H9 (cell line): ENCODE results near the gene PRUNE2. TPM values are rescaled to one million over a fixed set of nuclear protein-coding genes. Genes with fewer than 3 reads are reported as not detected.

Experiments
- DNase-seq: peaks from one replicate; pipeline ENCODE4 v3.0.0-alpha.2; 2017
- H2AFZ ChIP-seq: one replicate; pipeline ENCODE4 v1.6.1; 2013; ENCODE audit warnings: mild to moderate bottlenecking, low read length, control low read depth, moderate library complexity
- H2AK5ac ChIP-seq: 2 replicates; pipeline ENCODE4 v1.6.1; 2013; ENCODE audit warnings: low read length, control low read depth, mixed read lengths; ENCODE audit not compliant: insufficient read length
- H2BK120ac ChIP-seq: one replicate; pipeline ENCODE4 v1.6.1; 2013; ENCODE audit warnings: low read depth, mild to moderate bottlenecking, low read length, control low read depth, inconsistent platforms; ENCODE audit not compliant: poor library complexity, severe bottlenecking
- H2BK12ac ChIP-seq: 2 replicates; pipeline ENCODE4 v1.6.1; 2013; ENCODE audit warnings: low read length, control low read depth, mixed read lengths, low read depth; ENCODE audit not compliant: insufficient read length
- H2BK15ac ChIP-seq: 2 replicates; pipeline ENCODE4 v1.6.1; 2013; ENCODE audit warnings: low read depth, low read length, control low read depth
- H2BK20ac ChIP-seq: one replicate; pipeline ENCODE4 v1.6.1; 2013; ENCODE audit warnings: low read depth, mild to moderate bottlenecking, low read length, control low read depth, inconsistent platforms; ENCODE audit not compliant: poor library complexity, severe bottlenecking
- H2BK5ac ChIP-seq: 2 replicates; pipeline ENCODE4 v1.6.1; 2013; ENCODE audit warnings: low read length, control low read depth, mixed read lengths; ENCODE audit not compliant: insufficient read length
- H3K14ac ChIP-seq: 2 replicates; pipeline ENCODE4 v1.6.1; 2013; ENCODE audit warnings: low read length, control low read depth; ENCODE audit not compliant: insufficient read depth
- H3K18ac ChIP-seq: 2 replicates; pipeline ENCODE4 v1.6.1; 2013; ENCODE audit warnings: low read depth, mild to moderate bottlenecking, mixed read lengths, low read length, control low read depth; ENCODE audit not compliant: insufficient read length
- H3K23ac ChIP-seq: 2 replicates; pipeline ENCODE4 v1.6.1; 2013; ENCODE audit warnings: low read length, control low read depth, mixed read lengths, low read depth; ENCODE audit not compliant: insufficient read length
- H3K23me2 ChIP-seq: 2 replicates; pipeline ENCODE4 v1.6.1; 2013; ENCODE audit warnings: low read depth, mild to moderate bottlenecking, mixed read lengths, low read length, control low read depth; ENCODE audit not compliant: insufficient read length, poor library complexity, severe bottlenecking
- H3K27ac ChIP-seq: 2 replicates; pipeline ENCODE4 v1.5.1; 2013; ENCODE audit warnings: low read length, control low read depth, mixed read lengths, low read depth; ENCODE audit not compliant: insufficient read length
- H3K27me3 ChIP-seq: 2 replicates; pipeline ENCODE4 v1.6.1; 2013; ENCODE audit warnings: low read length, control low read depth, inconsistent platforms; ENCODE audit not compliant: insufficient read depth
- H3K4ac ChIP-seq: 2 replicates; pipeline ENCODE4 v1.6.1; 2013; ENCODE audit warnings: low read depth, mild to moderate bottlenecking, control low read depth, inconsistent platforms, low read length, moderate library complexity
- H3K4me1 ChIP-seq: 2 replicates; pipeline ENCODE4 v1.6.1; 2013; ENCODE audit warnings: low read length, control low read depth, inconsistent platforms; ENCODE audit not compliant: insufficient read depth
- H3K4me2 ChIP-seq: 2 replicates; pipeline ENCODE4 v1.6.1; 2013; ENCODE audit warnings: low read length, control low read depth, mixed read lengths; ENCODE audit not compliant: insufficient read length, insufficient read depth
- H3K56ac ChIP-seq: 2 replicates; pipeline ENCODE4 v1.6.1; 2013; ENCODE audit warnings: low read depth, mild to moderate bottlenecking, mixed read lengths, low read length, control low read depth; ENCODE audit not compliant: insufficient read length
- H3K79me1 ChIP-seq: 2 replicates; pipeline ENCODE4 v1.6.1; 2013; ENCODE audit warnings: low read depth, mild to moderate bottlenecking, moderate library complexity, low read length, control low read depth, inconsistent platforms; ENCODE audit not compliant: insufficient read depth, poor library complexity, severe bottlenecking
- H3K79me2 ChIP-seq: 2 replicates; pipeline ENCODE4 v1.6.1; 2013; ENCODE audit warnings: low read length, control low read depth, inconsistent platforms; ENCODE audit not compliant: insufficient read depth
- H3K9ac ChIP-seq: 2 replicates; pipeline ENCODE4 v1.6.1; 2013; ENCODE audit warnings: low read length, control low read depth, mixed read lengths; ENCODE audit not compliant: insufficient read length; ENCODE audit errors: extremely low read depth
- H3K9me3 ChIP-seq: one replicate; pipeline ENCODE4 v1.6.1; 2013; ENCODE audit warnings: low read depth, low read length, inconsistent platforms; ENCODE audit not compliant: control insufficient read depth
- H3T11ph ChIP-seq: one replicate; pipeline ENCODE4 v1.6.1; 2013; ENCODE audit warnings: mild to moderate bottlenecking, low read length, control low read depth, inconsistent platforms
- H4K20me1 ChIP-seq: one replicate; pipeline ENCODE4 v1.6.1; 2013; ENCODE audit not compliant: control insufficient read depth, insufficient read length, insufficient read depth
- H4K5ac ChIP-seq: 2 replicates; pipeline ENCODE4 v1.6.1; 2013; ENCODE audit warnings: low read depth, mild to moderate bottlenecking, mixed read lengths, low read length, control low read depth; ENCODE audit not compliant: insufficient read length
- H4K8ac ChIP-seq: replicated peaks from 2 replicates; pipeline ENCODE4 v1.6.1; 2013; ENCODE audit warnings: low read length, control low read depth, mixed read lengths, low read depth; ENCODE audit not compliant: insufficient read length
- H4K91ac ChIP-seq: 2 replicates; pipeline ENCODE4 v1.6.1; 2013; ENCODE audit warnings: low read depth, mild to moderate bottlenecking, moderate library complexity, mixed read lengths, low read length, control low read depth; ENCODE audit not compliant: insufficient read length
- H3K27ac Mint-ChIP-seq, 3 experiments: 2 replicates in 2 of 3; 3 replicates in 1 of 3; pipeline ENCODE4 v1.8.0; 2020 to 2021; ENCODE audit warnings: mixed read lengths in 3 of 3, mild to moderate bottlenecking in 1 of 3, moderate library complexity in 1 of 3
- H3K27me3 Mint-ChIP-seq: 2 replicates; pipeline ENCODE4 v1.8.0; 2021; ENCODE audit warnings: low read depth, mild to moderate bottlenecking, moderate library complexity, mixed read lengths
- H3K36me3 Mint-ChIP-seq, 3 experiments: 2 replicates in 2 of 3; 3 replicates in 1 of 3; pipeline ENCODE4 v1.8.0; 2020 to 2021; ENCODE audit warnings: low read depth in 3 of 3, mixed read lengths in 3 of 3; ENCODE audit not compliant: insufficient read depth in 1 of 3
- H3K4me1 Mint-ChIP-seq, 2 experiments: 2 replicates each; pipeline ENCODE4 v1.8.0; 2020; ENCODE audit warnings: mixed read lengths in 2 of 2
- H3K4me3 Mint-ChIP-seq, 2 experiments: 2 replicates in 1 of 2; 3 replicates in 1 of 2; pipeline ENCODE4 v1.8.0; 2020 to 2021; ENCODE audit warnings: mild to moderate bottlenecking in 2 of 2, mixed read lengths in 2 of 2, moderate library complexity in 1 of 2
- H3K9me3 Mint-ChIP-seq, 2 experiments: 2 replicates in 1 of 2; 3 replicates in 1 of 2; pipeline ENCODE4 v1.8.0; 2020; ENCODE audit warnings: mild to moderate bottlenecking in 2 of 2, mixed read lengths in 2 of 2, moderate library complexity in 1 of 2
- CTCF ChIP-seq: fragments of 200-600 bp; sonication (generic); conservative IDR thresholded peaks from 3 replicates; pipeline ENCODE4 v1.8.0; 2021; ENCODE audit warnings: antibody characterized with exemption, mild to moderate bottlenecking
- WGBS: extraction: QIAGEN DNeasy Blood & Tissue Kit; methylation state at CpG from one replicate; pipeline ENCODE4 v1.1.7; 2013; ENCODE audit warnings: missing lambda C conversion rate, low lambda C conversion rate, mixed read lengths; ENCODE audit not compliant: insufficient read length; ENCODE audit errors: extremely low coverage; 5-methylcytosine and 5-hydroxymethylcytosine counted together
- total RNA-seq: library from RNA; stranded (reverse); gene quantifications from 2 replicates; pipeline ENCODE4 v1.2.1, GENCODE V29; 2021

PRUNE2 gene
- total RNA-seq, 1 experiment from 2014 or later = 12.1 TPM

- Mint-ChIP-seq H3K36me3 (peaks cover 0 to 3% (median 1%) of the 10 kb centered on the region in 3 experiments; a peak in 1 of 7 replicates), H3K9me3 (no peaks in the 10 kb centered on the region), H3K4me1 (peaks cover 21% of the 10 kb centered on the region in 2 experiments), H3K4me3 (no peak overlapping the region), H3K27me3 (no peaks in the 10 kb centered on the region), H3K27ac (no peak overlapping the region)
- no peak for TF ChIP-seq CTCF
- Histone ChIP-seq H2BK5ac (no peak overlapping the region), H3K4me2 (no peak overlapping the region), H3K4ac (no peak overlapping the region), H3K9me3 (no peaks in the 10 kb centered on the region), H3K9ac (no peak overlapping the region), H3T11ph (no peak overlapping the region), H2AFZ (no peak overlapping the region), H4K20me1 (no peaks in the 10 kb centered on the region), H3K23me2 (no peaks in the 10 kb centered on the region), H4K91ac (no peak overlapping the region), H2BK20ac (no peak overlapping the region), H3K4me1 (peaks cover 8% of the 10 kb centered on the region; the same call in 1 of the 2 replicates), H3K18ac (no peak overlapping the region), H3K27ac (no peak overlapping the region), H2BK15ac (no peak overlapping the region), H3K56ac (no peak overlapping the region), H4K8ac (no peak overlapping the region), H3K23ac (no peak overlapping the region), H4K5ac (no peak overlapping the region), H2AK5ac (no peak overlapping the region), H3K14ac (no peak overlapping the region), H2BK120ac (no peak overlapping the region), H3K79me1 (no peaks in the 10 kb centered on the region), H3K27me3 (no peaks in the 10 kb centered on the region), H3K79me2 (no peaks in the 10 kb centered on the region), H2BK12ac (no peak overlapping the region)
- no peak for DNase-seq
- no CpG with 5 or more reads among the region's 7 CpGs for WGBS
Measured at GRCh38 chr9:76803762-76804161, 102.2 kb downstream of the PRUNE2 start.
